Activated CD8-positive, alpha-beta T cell treated with anti-CD3 and anti-CD28 coated beads, Interleukin-2, amount 10 ng/mL, durations not matched to agents 7 days and 5 days (primary cell): ENCODE data around the gene BCL2L1. TPM values are rescaled to one million over a fixed set of nuclear protein-coding genes. Genes with fewer than 3 reads are reported as not detected.

Experiments
- ATAC-seq: fragments of 150-1000 bp; cut with Tn5 transposase; one replicate; pipeline ENCODE4 v1.10.0; 2021; ENCODE audit warnings: moderate library complexity
- CTCF ChIA-PET: fragments of 350-600 bp; sonication (Branson Sonifier 250); formaldehyde crosslinking; loops from one replicate; lab custom pipeline; 2021; ENCODE audit warnings: antibody characterized with exemption; lab: Charles Lee
- POLR2A ChIA-PET: fragments of 350-600 bp; sonication (Branson Sonifier 250); formaldehyde crosslinking; loops from one replicate; lab custom pipeline; 2021; ENCODE audit warnings: antibody characterized with exemption; lab: Charles Lee
- DNase-seq: peaks from one replicate; pipeline ENCODE4 v3.0.0-alpha.2; 2020
- H3K27ac Mint-ChIP-seq: one replicate; pipeline ENCODE4 v1.8.0; 2021; ENCODE audit warnings: mild to moderate bottlenecking, mixed read lengths
- H3K27me3 Mint-ChIP-seq: one replicate; pipeline ENCODE4 v1.8.0; 2021; ENCODE audit warnings: low read depth, mixed read lengths
- H3K36me3 Mint-ChIP-seq: one replicate; pipeline ENCODE4 v1.8.0; 2021; ENCODE audit warnings: low read depth, mixed read lengths
- H3K4me1 Mint-ChIP-seq: one replicate; pipeline ENCODE4 v1.8.0; 2021; ENCODE audit warnings: low read depth, mixed read lengths
- H3K4me3 Mint-ChIP-seq: one replicate; pipeline ENCODE4 v1.8.0; 2021; ENCODE audit warnings: mild to moderate bottlenecking, mixed read lengths
- H3K9me3 Mint-ChIP-seq: one replicate; pipeline ENCODE4 v1.8.0; 2022; ENCODE audit warnings: mixed read lengths; ENCODE audit not compliant: insufficient read depth
- total RNA-seq, 2 experiments: library from RNA; stranded (reverse); gene quantifications; one replicate each; pipeline ENCODE4 v1.2.3, GENCODE V29; 2021

BCL2L1 gene
- 10 to 100 TPM; 71.4 to 73.0 TPM for total RNA-seq

DNA sequence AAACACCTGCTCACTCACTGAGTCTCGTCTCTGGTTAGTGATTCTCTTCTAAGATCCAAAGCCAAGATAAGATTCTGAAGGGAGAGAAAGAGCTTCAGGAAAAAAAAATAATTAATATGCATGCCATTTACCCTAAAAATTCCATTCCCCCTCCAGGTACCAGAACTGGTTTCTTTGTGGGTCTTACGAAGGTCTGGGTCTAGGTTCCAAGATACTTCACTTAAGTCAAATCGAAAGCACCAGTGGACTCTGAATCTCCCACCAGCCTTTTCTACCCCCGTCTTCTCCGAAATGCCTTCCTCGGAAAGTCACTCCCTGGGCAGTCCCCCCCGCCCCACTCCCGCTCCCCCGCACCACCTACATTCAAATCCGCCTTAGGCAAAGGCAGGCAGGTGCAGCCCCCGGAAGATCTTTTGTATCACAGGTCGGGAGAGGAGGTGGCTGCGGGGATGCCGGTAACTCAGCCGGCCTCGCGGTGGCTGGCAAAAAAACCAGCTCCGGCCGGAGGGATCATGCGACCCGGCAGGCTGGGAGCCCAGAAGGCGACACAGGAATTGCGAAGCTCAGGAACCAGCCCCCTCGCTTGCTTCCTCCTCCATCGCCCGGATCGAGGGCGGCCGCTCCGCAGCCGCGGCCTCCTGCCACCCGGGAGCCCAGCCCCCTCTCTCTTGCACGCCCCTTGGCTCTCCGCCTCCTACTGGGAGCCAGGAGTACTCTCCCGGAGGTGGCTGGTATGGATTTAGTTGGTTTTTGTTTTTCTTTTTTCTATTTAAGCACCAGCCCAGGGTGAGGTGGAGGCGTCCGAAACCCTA lies at the start of gene BCL2L1:
Gene BCL2L1 (minus strand): TSS at position 612 of the 812 bp plus-strand sequence. CDS start 650 bp downstream, outside the sequence.
- Mint-ChIP-seq H3K27me3 (no peaks in the 10 kb centered on the region), H3K4me3 (peak within 1 kb of the TSS; percentile 90), H3K36me3 (peaks cover 50% of the 10 kb centered on the region), H3K27ac (peak within 1 kb of the TSS; percentile 94), H3K4me1 (peaks cover 37% of the 10 kb centered on the region), H3K9me3 (no peaks in the 10 kb centered on the region)
- POLR2A ChIA-PET = interaction anchor here (0.7 to 11.5 kb wide), 18 partner anchors 9 to 161 kb away, joined by 3 to 193 read pairs (median 6); partner anchors contain the start of gene TPX2
- CTCF ChIA-PET = interaction anchor here (0.9 to 10.9 kb wide), 30 partner anchors 10 to 228 kb away, joined by 3 to 677 read pairs (median 24); partner anchors contain the start of gene TPX2
- peak; percentile 42 for ATAC-seq
- DNase-seq = peak; percentile 78

DNA sequence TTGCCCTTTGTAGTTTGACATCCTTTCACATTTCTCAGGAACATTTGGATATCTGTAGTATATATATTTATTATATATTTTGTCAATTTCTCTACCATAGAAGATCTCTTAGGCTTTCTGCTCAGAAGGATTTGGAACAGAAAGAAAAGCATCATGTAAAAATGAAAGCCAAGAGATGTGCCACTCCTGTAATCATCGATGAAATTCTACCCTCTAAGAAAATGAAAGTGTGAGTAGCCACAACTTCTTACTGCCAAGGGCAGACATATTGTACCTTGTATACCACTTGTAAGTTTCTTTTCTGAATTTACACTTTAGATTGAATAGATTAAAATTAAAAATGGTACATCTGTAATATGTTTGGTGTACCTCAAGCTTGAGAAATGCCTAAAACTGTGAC lies 47.6 kb upstream of the BCL2L1 start:
- Mint-ChIP-seq H3K4me3 (no peak overlapping the region), H3K9me3 (no peaks in the 10 kb centered on the region), H3K27ac (no peak overlapping the region), H3K4me1 (peaks cover 10% of the 10 kb centered on the region), H3K36me3 (peaks cover 65% of the 10 kb centered on the region), H3K27me3 (no peaks in the 10 kb centered on the region)
- CTCF ChIA-PET = interaction anchor here (0.7 kb wide), 1 partner anchor 70 kb away, joined by 3 read pairs; no protein-coding TSS in a partner anchor
- POLR2A ChIA-PET = no interaction called here
- DNase-seq = no peak
- ATAC-seq = no peak

DNA sequence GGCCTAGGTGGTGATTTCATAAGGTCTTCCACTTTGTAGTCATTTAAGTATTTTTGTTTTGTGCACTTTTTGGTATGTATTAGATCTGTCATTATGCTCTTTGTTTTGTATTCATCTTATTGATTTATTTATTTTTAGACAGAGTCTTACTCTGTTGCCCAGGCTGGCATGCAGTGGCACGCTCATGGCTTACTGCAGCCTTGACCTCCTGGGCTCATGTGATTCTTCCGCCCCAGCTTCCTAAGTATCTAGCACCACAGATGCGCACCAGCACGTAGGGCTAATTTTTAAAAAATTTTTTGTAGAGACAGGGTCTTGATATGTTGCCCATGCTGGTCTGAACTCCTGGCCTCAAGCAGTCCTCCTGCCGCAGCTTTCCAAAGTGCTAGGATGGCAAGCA lies 47.0 kb upstream of the BCL2L1 start:
- ATAC-seq = no peak
- H3K27me3 Mint-ChIP-seq = no peaks in the 10 kb centered on the region
- CTCF ChIA-PET = no interaction called here
- H3K4me3 Mint-ChIP-seq = no peak overlapping the region
- no peak overlapping the region for H3K27ac Mint-ChIP-seq
- peaks cover 10% of the 10 kb centered on the region for H3K4me1 Mint-ChIP-seq
- POLR2A ChIA-PET = no interaction called here
- DNase-seq = no peak
- H3K9me3 Mint-ChIP-seq = no peaks in the 10 kb centered on the region
- H3K36me3 Mint-ChIP-seq = peaks cover 67% of the 10 kb centered on the region

DNA sequence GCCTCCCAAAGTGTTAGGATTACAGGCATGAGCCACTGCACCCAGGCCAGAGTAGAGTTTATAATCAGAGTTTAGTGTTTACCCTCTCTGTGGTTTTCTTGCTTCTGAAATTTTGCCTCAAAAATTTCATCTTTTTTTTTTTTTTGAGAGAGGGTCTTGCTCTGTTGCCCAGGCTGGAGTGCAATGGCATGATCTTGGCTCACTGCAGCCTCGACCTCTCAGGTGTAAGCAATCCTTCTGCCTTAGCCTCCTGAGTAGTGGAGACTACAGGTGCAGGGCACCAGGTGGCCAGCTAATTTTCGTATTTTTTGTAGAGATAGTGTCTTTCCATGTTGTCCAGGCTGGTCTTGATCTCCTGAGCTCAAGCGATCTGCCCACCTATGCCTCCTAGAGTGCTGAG lies 45.1 kb upstream of the BCL2L1 start:
- Mint-ChIP-seq H3K9me3 (no peaks in the 10 kb centered on the region), H3K36me3 (peaks cover 61% of the 10 kb centered on the region), H3K4me1 (peaks cover 9% of the 10 kb centered on the region), H3K4me3 (no peak overlapping the region), H3K27ac (no peak overlapping the region), H3K27me3 (no peaks in the 10 kb centered on the region)
- POLR2A ChIA-PET = no interaction called here
- CTCF ChIA-PET = no interaction called here
- ATAC-seq = no peak
- no peak for DNase-seq

DNA sequence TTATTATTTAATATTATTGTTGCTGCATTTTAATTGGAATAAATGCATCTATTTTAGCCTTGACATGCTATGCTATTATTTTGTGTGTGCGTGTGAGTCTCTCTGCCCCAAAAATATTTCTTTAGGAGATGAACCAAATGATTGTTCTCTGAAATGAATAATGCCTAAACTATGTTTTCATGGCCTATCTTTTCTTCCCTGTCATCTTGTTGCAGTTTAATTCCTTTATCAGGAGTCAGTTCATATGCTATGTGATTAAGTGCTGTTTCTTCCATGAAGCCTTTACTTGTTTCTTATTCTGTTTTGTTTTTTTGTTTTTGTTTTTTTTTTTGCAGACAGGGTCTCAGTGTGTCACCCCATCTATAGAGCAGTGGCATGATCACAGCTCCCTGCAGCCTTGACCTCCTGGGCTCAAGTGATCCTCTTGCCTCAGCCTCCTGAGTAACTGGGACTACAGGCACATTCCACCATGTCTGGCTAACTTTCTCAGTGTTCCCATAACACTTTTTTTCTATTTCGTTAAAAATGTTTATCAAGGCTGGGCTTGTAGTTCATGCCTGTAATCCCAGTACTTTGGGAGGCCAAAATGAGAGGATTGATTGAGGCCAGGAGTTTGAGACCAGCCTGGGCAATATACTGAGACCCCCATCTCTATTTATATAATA lies 42.1 kb upstream of the BCL2L1 start:
- ATAC-seq (no peak), DNase-seq (no peak)
- Mint-ChIP-seq H3K9me3 (no peaks in the 10 kb centered on the region), H3K27ac (no peak overlapping the region), H3K36me3 (peaks cover 62% of the 10 kb centered on the region), H3K4me3 (no peak overlapping the region), H3K27me3 (no peaks in the 10 kb centered on the region), H3K4me1 (peaks cover 8% of the 10 kb centered on the region)
- CTCF ChIA-PET = no interaction called here
- POLR2A ChIA-PET = no interaction called here

DNA sequence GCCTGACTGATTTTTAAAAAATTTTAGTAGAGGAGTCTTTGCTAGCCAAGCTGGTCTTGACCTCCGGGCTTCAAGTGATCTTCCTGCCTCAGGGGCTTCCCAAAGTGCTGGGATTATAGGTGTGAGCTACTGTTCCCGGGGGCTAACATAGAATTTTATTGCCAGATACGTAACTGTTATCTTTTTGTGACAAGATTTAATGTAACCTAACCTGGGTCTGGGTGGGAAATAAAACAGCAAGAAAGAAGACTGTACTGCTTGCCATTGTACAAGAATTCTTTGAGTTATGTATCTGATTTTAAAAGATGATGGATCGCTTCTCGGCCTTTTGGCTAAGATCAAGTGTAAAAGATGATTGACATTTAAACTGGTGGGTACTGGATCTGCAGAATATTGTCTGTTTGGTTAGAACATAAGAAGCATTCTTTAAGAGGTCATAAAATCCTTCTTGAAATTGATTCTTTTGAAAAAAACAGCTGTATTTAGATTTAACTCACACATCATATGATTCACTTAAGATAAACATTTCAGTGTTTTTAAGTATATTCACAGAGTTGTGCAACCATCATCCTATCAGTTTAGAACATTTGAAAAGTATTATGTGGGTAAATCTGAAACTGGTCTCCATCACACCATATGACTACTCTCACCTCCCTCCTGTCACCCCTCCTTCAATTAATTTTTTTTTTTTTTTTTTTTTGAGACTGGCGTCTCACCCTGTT lies 38.0 kb upstream of the BCL2L1 start:
- H3K4me1 Mint-ChIP-seq = peaks cover 12% of the 10 kb centered on the region
- H3K27me3 Mint-ChIP-seq = no peaks in the 10 kb centered on the region
- H3K4me3 Mint-ChIP-seq = no peak overlapping the region
- ATAC-seq = no peak
- H3K9me3 Mint-ChIP-seq = no peaks in the 10 kb centered on the region
- ChIA-PET POLR2A (no interaction called here), CTCF (interaction anchor here (0.9 to 1.6 kb wide), 5 partner anchors 21 to 271 kb away, joined by 3 to 4 read pairs (median 3); no protein-coding TSS in a partner anchor)
- H3K36me3 Mint-ChIP-seq = peaks cover 70% of the 10 kb centered on the region
- no peak overlapping the region for H3K27ac Mint-ChIP-seq
- no peak for DNase-seq

DNA sequence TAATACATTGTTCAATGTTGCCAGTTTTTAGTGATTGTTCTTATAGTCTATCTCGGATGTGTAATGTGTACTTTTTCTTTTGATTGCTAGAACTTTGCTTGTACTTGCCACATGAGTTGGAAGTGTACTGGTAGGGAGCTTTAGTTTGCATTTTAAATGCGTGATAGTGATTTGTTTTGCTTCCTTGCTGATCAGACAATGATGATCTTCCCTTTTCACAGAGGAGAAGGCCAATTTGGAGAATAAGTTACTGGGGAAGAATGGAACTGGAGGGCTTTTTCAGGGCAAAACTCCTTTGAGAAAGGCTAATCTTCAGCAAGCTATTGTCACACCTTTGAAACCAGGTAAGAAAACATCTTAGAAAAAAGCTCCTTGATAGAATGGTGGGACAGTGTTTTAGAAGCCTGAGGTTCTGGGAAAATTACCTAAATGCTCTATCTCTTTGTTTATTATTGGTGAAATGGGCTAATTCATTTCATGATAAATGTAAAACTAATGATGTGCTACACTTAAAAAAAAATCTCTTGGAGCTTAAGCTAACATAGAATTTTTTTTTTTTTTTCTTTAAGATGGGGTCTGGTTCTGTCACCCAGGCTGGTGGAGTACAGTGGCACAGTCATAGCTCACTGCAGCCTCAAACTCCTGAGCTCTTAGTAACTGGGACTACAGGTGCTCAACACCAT lies 37.3 kb upstream of the BCL2L1 start:
- H3K4me1 Mint-ChIP-seq = peaks cover 8% of the 10 kb centered on the region
- ATAC-seq (no peak), DNase-seq (no peak)
- H3K27me3 Mint-ChIP-seq = no peaks in the 10 kb centered on the region
- ChIA-PET POLR2A (no interaction called here), CTCF (interaction anchor here (0.9 to 1.6 kb wide), 5 partner anchors 20 to 272 kb away, joined by 3 to 4 read pairs (median 3); no protein-coding TSS in a partner anchor)
- no peaks in the 10 kb centered on the region for H3K9me3 Mint-ChIP-seq
- H3K4me3 Mint-ChIP-seq = no peak overlapping the region
- H3K36me3 Mint-ChIP-seq = peaks cover 65% of the 10 kb centered on the region
- no peak overlapping the region for H3K27ac Mint-ChIP-seq

DNA sequence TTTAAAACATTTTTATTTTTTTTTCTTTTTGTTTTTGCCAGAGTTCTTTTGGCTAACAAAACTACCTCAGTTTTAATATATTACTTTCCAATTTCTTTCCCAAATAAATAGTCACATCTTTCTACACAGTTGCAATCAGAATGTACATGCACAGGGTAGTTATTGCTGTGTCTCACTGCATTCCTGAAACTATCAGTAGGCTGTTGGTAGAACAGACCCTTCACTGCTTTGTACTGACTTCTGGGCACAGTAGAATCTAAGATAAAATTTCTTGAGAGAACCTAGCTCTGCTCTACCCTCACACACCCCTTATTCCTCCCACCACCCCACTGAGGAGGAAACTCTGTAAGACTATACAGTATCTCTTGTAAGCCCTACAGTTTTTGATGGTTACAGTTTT lies 36.3 kb upstream of the BCL2L1 start:
- Mint-ChIP-seq H3K4me3 (no peak overlapping the region), H3K36me3 (peaks cover 66% of the 10 kb centered on the region), H3K4me1 (peaks cover 8% of the 10 kb centered on the region), H3K27me3 (no peaks in the 10 kb centered on the region), H3K27ac (no peak overlapping the region), H3K9me3 (no peaks in the 10 kb centered on the region)
- ATAC-seq = no peak
- DNase-seq = no peak
- ChIA-PET CTCF (no interaction called here), POLR2A (no interaction called here)

DNA sequence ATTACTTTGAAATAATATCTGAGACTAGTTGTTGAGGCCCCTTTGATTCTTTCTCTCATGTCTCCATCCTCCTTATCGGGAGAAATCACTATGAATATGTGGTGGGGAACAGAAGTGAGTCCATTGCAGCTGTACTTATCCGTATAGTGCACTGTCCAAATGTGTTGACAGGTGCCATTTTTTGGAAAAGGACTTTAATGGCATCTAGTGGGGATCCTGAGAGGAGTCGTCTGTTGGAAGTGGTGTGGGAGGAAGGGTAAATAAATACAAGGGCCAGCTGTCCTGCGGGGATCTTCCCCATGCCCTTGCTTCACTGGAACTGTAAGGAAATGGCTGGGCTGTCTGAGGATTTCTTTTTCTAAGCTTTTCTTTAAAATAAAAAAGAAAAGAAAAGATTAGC lies 35.9 kb upstream of the BCL2L1 start:
- DNase-seq = no peak
- H3K27me3 Mint-ChIP-seq = no peaks in the 10 kb centered on the region
- no peak overlapping the region for H3K27ac Mint-ChIP-seq
- POLR2A ChIA-PET = no interaction called here
- ATAC-seq = no peak
- CTCF ChIA-PET = no interaction called here
- H3K9me3 Mint-ChIP-seq = no peaks in the 10 kb centered on the region
- peaks cover 8% of the 10 kb centered on the region for H3K4me1 Mint-ChIP-seq
- peaks cover 67% of the 10 kb centered on the region for H3K36me3 Mint-ChIP-seq
- H3K4me3 Mint-ChIP-seq = no peak overlapping the region

DNA sequence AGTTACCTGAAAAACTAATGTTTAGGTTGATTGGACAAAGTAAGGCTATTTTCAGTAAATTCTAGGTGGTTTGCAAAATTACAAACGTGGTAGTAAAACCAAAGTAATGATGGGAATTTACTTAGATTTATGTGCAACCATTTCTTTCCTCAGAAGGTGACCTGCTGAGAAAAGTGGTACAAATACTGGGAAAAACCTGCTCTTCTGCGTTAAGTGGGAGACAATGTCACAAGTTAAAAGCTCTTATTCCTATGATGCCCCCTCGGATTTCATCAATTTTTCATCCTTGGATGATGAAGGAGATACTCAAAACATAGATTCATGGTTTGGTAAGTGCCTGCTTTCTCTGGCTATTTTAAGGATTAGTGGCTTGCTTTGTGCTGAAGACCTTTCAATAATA lies 34.6 kb upstream of the BCL2L1 start:
- Mint-ChIP-seq H3K9me3 (no peaks in the 10 kb centered on the region), H3K36me3 (peaks cover 68% of the 10 kb centered on the region), H3K4me3 (no peak overlapping the region), H3K27me3 (no peaks in the 10 kb centered on the region), H3K27ac (no peak overlapping the region), H3K4me1 (peaks cover 8% of the 10 kb centered on the region)
- POLR2A ChIA-PET = no interaction called here
- no peak for ATAC-seq
- DNase-seq = no peak
- CTCF ChIA-PET = no interaction called here

DNA sequence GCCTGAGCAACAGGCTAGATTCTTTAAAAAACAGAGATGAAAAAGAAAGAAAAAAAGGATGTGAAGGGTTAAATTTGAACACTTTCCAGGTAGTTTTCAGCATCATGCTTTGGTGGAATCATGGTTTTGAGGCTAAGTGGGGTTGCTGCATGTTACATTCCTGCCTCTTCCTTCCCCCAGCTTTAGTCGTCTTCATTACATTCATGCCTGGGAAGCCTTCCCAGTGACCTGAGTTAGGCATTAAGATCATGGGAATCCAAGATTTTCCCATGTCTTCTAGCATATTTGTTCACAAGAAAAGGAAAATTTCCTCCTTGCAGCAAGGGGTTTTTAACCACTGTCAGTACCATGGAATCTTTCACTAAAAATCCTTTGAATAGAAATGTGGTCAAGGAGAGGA lies 28.5 kb upstream of the BCL2L1 start:
- no peaks in the 10 kb centered on the region for H3K27me3 Mint-ChIP-seq
- H3K36me3 Mint-ChIP-seq = peaks cover 51% of the 10 kb centered on the region
- POLR2A ChIA-PET = interaction anchor here (0.9 kb wide), 1 partner anchor 79 kb away, joined by 3 read pairs; no protein-coding TSS in a partner anchor

More for the DNA sequence above, 28.5 kb upstream of the BCL2L1 start:
- no peak overlapping the region for H3K27ac Mint-ChIP-seq
- DNase-seq = no peak
- CTCF ChIA-PET = interaction anchor here (1.1 to 2.5 kb wide), 3 partner anchors 28 to 188 kb away, joined by 3 to 8 read pairs (median 3); no protein-coding TSS in a partner anchor
- no peak overlapping the region for H3K4me3 Mint-ChIP-seq
- H3K4me1 Mint-ChIP-seq = peaks cover 25% of the 10 kb centered on the region
- no peak for ATAC-seq
- no peaks in the 10 kb centered on the region for H3K9me3 Mint-ChIP-seq
